Measurements from ENCODE around the gene ACSM6.
"Not testable (repeated sequence)": the region's sequence is repeated elsewhere in the genome, so short reads cannot be mapped to it uniquely, and the experiment has no call there.

ACSM6 gene, protein sequence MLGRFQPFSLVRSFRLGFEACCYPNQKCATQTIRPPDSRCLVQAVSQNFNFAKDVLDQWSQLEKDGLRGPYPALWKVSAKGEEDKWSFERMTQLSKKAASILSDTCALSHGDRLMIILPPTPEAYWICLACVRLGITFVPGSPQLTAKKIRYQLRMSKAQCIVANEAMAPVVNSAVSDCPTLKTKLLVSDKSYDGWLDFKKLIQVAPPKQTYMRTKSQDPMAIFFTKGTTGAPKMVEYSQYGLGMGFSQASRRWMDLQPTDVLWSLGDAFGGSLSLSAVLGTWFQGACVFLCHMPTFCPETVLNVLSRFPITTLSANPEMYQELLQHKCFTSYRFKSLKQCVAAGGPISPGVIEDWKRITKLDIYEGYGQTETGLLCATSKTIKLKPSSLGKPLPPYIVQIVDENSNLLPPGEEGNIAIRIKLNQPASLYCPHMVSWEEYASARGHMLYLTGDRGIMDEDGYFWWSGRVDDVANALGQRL

GRCh38 chr10:95193944-95194343 is at the start of gene ACSM6:
Gene ACSM6 (plus strand): TSS chr10:95194238. CDS start chr10:95194486, 248 bp downstream.
- FAIRE-seq: no peak

DNA sequence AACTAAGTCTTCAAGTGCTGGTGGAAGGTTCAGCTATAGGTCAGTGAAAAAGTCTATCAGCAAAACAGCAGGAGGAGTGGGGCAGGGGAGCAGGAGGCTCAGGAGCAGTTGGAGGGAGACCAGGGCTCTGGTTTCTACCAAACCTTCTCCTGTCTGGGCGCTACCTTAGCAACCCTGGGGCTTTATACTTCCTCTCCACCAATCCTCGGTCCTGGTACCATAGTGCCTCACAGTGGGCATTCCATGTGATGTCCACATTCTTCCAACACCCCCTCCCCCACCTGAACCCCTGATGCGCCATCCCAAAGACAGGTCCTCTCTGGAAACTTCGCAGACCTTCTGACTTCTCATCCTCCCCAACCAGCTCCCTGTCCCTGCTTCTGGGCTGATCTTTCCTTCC is 25.3 kb upstream of the ACSM6 start:
- FAIRE-seq: no peak

GRCh38 chr10:95169522-95169921 is 24.5 kb upstream of the ACSM6 start:
- no peak for FAIRE-seq

DNA sequence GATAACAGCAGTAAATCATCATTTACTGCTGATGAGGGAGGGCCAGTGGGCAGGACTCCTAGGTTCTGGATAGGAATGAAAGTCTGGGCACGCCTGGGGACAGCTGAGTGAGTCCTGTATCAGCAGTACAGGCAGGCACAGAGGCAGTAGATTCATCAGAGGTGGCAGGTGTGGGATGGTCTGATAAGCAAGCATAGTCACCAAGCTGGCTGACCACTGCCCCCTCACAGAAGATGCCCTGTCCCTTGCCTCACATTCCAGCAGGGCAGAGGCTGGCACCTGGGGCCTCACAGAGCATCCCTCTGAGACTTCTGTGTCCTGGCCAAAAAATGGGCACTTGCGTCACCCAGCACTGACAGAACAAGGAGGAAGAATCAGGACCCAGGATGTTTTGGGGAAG is 23.2 kb upstream of the ACSM6 start:
- no peak for FAIRE-seq

- no peak for FAIRE-seq
Observed at GRCh38 chr10:95171336-95171735, 22.7 kb upstream of the ACSM6 start.

- FAIRE-seq: no peak
Observed at GRCh38 chr10:95172851-95173250, 21.2 kb upstream of the ACSM6 start.

GRCh38 chr10:95176101-95176500 is 17.9 kb upstream of the ACSM6 start:
- FAIRE-seq: no peak

DNA sequence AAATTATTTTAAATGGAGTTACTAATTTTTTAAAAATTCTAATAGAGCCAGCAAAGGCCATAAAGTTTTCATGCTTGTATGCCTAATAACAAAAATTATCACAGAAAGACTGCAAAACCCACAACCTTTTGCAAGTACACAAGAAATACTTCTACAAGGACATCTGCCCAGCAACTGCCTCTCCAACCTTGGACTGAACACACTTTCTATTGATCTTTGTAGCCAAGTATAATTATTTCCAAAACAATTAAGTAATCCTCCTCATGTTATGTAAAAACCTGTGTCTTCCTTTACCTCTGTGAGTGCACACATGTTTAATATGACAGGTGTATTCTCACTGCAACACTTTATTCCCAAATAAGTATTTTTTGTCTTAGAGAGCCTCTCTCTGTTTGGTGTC is 16.6 kb upstream of the ACSM6 start:
- FAIRE-seq: no peak

GRCh38 chr10:95178266-95178665 is 15.8 kb upstream of the ACSM6 start:
- FAIRE-seq: no peak

DNA sequence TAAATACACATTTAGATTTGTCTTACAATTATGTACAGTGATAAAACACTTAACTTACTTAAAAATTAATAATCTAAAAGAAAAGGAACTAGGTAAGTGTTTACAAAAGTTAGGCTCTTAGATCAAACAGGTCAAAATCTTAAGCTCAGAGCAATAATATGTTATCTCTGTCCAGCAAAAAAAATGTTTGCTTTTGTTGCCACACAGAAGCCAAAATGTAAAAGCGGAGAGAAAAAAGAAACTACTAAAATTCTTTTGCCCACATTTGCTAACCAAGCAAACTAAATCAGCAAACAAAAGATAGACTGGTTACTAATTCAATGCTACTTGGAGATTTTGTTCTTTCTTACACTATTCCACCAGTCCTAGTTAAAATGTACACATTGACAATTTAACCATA is 15.2 kb upstream of the ACSM6 start:
- FAIRE-seq: no peak

DNA sequence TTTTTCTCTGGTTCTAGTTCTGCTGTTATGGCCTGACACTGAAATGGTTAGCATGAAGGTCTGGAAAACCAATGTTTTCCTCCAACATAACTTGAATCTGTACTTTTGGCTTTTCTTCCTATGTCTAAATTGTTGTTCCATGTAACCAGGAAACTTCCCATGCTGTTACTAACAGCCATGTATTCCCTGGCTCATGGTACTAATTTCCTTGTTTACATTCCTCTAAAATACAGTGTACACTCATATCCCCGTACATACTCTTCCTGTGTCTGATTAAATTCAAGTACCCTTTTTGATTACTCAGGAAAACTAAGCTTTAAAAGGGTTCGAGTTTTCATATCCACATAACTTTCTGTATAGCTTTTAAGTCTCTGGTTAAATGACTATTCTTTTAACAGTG is 12.3 kb upstream of the ACSM6 start:
- peak; percentile 58 for FAIRE-seq

GRCh38 chr10:95183271-95184230 is 10.5 kb upstream of the ACSM6 start:
- FAIRE-seq: no peak

GRCh38 chr10:95187617-95188016 is 6.4 kb upstream of the ACSM6 start:
- FAIRE-seq: no peak

DNA sequence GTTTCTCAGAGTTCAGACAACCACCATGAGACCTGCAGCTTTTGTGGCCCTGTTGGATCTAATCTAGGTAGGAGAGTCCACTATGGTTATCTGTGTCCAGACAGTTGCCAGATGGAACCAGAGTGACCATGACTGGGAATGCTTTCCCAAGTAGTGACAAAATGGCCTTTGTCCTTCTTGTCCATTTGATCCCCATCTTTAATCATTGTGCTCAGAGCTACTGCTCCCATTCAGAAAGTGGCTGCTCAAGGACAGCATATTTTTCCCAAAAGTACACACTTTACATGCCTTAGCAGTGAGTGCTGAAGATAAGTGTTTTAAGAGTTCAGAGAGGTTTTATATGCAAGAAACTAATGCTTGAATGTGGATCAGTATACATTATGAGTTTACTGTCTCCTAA is 5.4 kb upstream of the ACSM6 start:
- no peak for FAIRE-seq

- no peak for FAIRE-seq
Observed at GRCh38 chr10:95196046-95196445, 2.0 kb downstream of the ACSM6 start.

DNA sequence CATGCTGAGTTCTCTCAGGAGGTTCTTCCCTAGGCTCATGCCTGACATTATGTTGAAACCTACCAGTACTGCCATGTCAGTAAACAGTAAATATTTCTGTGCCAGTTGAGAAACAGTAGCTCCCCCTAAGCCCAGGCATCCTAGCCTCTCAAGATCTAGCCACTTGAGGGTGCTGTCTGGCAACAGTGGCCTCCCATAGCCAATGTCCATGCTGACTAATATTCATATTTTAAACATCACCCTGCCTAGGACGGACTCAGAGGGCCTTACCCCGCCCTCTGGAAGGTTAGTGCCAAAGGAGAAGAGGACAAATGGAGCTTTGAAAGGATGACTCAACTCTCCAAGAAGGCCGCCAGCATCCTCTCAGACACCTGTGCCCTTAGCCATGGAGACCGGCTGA is 7.7 kb downstream of the ACSM6 start:
- no peak for FAIRE-seq

DNA sequence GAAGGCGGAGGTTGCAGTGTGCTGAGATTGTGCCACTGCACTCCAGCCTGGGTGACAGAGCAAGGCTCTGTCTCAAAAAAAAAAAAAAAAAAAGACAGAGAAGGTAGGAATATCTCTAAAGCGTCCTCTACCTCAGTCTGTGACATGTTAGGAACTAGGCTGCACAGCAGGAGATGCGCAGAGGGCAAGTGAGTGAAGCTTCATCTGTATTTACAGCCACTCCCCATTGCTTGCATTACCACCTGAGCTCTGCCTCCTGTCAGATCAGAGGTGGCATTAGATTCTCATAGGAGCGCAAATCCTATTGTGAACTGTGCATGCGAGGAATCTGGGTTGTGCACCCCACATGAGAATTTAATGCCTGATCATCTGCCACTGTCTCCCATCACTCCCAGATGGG is 8.8 kb downstream of the ACSM6 start:
- not testable (repeated sequence) for FAIRE-seq

DNA sequence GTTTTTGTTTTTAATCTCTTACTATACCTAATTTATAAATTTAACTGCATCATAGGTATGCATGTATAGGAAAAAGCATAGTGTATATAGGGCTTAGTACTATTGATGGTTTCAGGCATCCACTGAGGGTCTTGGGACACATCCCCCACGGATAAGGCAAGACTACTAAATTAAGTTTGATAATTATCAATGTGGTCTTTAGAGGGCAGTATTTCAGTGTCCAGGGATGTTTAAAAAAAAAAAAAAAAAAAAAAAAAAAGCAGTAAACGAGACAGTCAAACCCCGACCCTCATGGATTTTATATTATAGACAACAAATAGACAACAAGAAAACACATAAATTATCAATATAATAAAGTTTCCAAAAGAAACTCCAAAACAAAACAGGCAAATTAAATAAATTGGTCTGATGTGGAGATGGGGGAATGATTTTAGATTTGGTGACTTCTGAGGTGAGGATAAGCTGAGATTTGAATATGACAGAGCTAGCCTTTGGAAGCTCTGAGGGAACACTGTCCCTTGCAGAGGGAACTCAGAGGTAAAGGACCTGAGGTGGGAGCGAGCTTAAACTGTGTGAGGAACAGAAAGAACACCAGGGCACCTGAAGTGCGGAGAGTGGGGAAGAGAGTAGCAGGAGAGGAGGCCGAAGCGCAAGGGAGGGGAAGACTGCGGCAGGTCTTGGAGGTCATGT is 14.8 kb downstream of the ACSM6 start:
- FAIRE-seq: peak; percentile 69

- no peak for FAIRE-seq
Observed at GRCh38 chr10:95209509-95210127, 15.6 kb downstream of the ACSM6 start.

GRCh38 chr10:95211606-95212279 is 17.7 kb downstream of the ACSM6 start:
- no peak for FAIRE-seq

GRCh38 chr10:95214369-95214768 is 20.3 kb downstream of the ACSM6 start:
- FAIRE-seq: peak; percentile 73

DNA sequence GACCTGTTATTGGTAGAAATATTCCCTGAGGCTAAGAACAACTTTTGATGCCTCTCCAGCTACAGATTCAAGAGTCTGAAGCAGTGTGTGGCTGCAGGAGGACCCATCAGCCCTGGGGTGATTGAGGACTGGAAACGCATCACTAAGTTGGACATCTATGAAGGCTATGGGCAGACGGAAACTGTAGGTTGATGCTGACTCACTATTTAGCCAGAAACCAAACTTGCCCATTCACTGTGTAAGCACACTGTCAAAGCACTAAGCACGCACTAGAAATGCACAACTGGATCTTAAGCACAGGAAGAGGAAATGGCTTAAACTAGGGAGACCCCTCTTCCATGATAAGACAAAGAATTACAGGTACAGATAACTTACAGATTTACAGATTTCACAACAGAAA is 20.8 kb downstream of the ACSM6 start:
- no peak for FAIRE-seq

Data from islet of Langerhans (tissue), 1 donor.